Right lobe of liver (tissue), 6 donors: Measurements from ENCODE around the gene CACNB3. TPM values are rescaled to one million over a fixed set of nuclear protein-coding genes. Genes with fewer than 3 reads are reported as not detected.

Experiments used
- ATAC-seq, 4 donors: fragments of 200-7000 bp; cut with Tn5 transposase; one replicate each; pipeline ENCODE4 v1.9.1; 2020; ENCODE audit warnings: mild to moderate bottlenecking in 4 of 4, moderate library complexity in 4 of 4
- DNase-seq, 3 donors: peaks; one replicate each; pipeline ENCODE4 v3.0.0-alpha.2; 2020
- H3K27ac ChIP-seq, 3 donors: fragments of 200-600 bp; one replicate each; pipeline ENCODE4 v1.8.0; 2022
- H3K27me3 ChIP-seq, 2 donors: fragments of 200-600 bp; one replicate each; pipeline ENCODE4 v1.8.0; 2022
- H3K36me3 ChIP-seq, 4 donors: fragments of 200-600 bp; sonication (generic) in 1 of 4; one replicate each; pipeline versions ENCODE4 v1.5.1 to v1.8.0; 2017 to 2022; ENCODE audit warnings: control low read depth in 1 of 4
- H3K4me1 ChIP-seq, 4 donors: fragments of 200-600 bp; sonication (generic) in 1 of 4; one replicate each; pipeline versions ENCODE4 v1.5.1 to v1.8.0; 2017 to 2022; ENCODE audit warnings: control low read depth in 1 of 4
- H3K4me3 ChIP-seq, 3 donors: fragments of 200-600 bp; one replicate each; pipeline ENCODE4 v1.8.0; 2022
- H3K9me3 ChIP-seq, 4 donors: fragments of 200-600 bp; sonication (generic) in 1 of 4; one replicate each; pipeline versions ENCODE4 v1.5.1 to v1.8.0; 2017 to 2022; ENCODE audit warnings: control low read depth in 1 of 4
- CTCF ChIP-seq, 4 donors: fragments of 200-600 bp in 3 of 4; fragments of 450-650 bp in 1 of 4; IDR thresholded peaks; one replicate each; pipeline versions ENCODE4 v1.5.1 to v1.8.0; 2016 to 2022; ENCODE audit warnings: antibody characterized with exemption in 4 of 4, mild to moderate bottlenecking in 2 of 4
- POLR2A ChIP-seq: fragments of 450-650 bp; IDR thresholded peaks from one replicate; pipeline ENCODE4 v1.6.1; 2017; ENCODE audit warnings: antibody characterized with exemption, mild to moderate bottlenecking
- WGBS: methylation state at CpG from one replicate; pipeline ENCODE4 v1.1.6; 2018; ENCODE audit warnings: low coverage, low lambda C conversion rate; ENCODE audit not compliant: insufficient coverage; ENCODE audit errors: missing lambda C conversion rate; 5-methylcytosine and 5-hydroxymethylcytosine counted together
- intact Hi-C, 2 donors: fragments of 100-400 bp; cut with DNase I; formaldehyde crosslinking; loops; one replicate each; pipeline versions ENCODE4 v1.11.2 to v1.14.1; 2022
- total RNA-seq, 6 experiments: library from RNA; depleted of rRNA in 2 of 6; stranded (reverse); fragments of >200 nt in 2 of 6; fragmentation: NEBNext Ultra II Directional in 3 of 6; extraction: Animal tissue kit (Norgen Biotek cat#: 25700) in 3 of 6; gene quantifications; one replicate each; pipeline versions ENCODE4 v1.1.0 to v1.2.4, GENCODE V29; 2016 to 2023
- donor health status: DM: no; HTN: yes; CAD: no.
- donor health status: DM: no; HTN: no; CAD: no.
- donor health status: DM: no; HTN: no; CAD: no.
- donor health status: DM: no; HTN: yes; CAD: no.
- donor health status: DM: no; HTN: yes; CAD: no.

CACNB3 gene
- total RNA-seq, 6 experiments from 2014 or later = 0.62 to 2.1 (median 1.2) TPM

- H3K27me3 ChIP-seq = no peaks in the 10 kb centered on the region
- intact Hi-C loops = no loop called here
- WGBS = no CpG with 5 or more reads among the region's 5 CpGs
- no peaks in the 10 kb centered on the region for H3K9me3 ChIP-seq
- no peak overlapping the region for H3K27ac ChIP-seq
- H3K4me3 ChIP-seq = no peak overlapping the region
- no peaks in the 10 kb centered on the region for H3K4me1 ChIP-seq
- H3K36me3 ChIP-seq = peaks cover 4 to 42% (median 12%) of the 10 kb centered on the region in 4 donors
- DNase-seq = no peak
- no peak for TF ChIP-seq CTCF (IDR thresholded peaks at IDR 0.05)
- ATAC-seq = no peak
Observed at GRCh38 chr12:48773686-48774085, 44.6 kb upstream of the CACNB3 start.

GRCh38 chr12:48774516-48774915 is 43.8 kb upstream of the CACNB3 start:
- no peak for TF ChIP-seq CTCF (IDR thresholded peaks at IDR 0.05)
- TF ChIP-seq POLR2A = no peak
- 100% methylated on average over 1 of the region's 2 CpGs for WGBS
- DNase-seq (no peak), ATAC-seq (no peak)
- Histone ChIP-seq H3K4me3 (no peak overlapping the region), H3K4me1 (no peaks in the 10 kb centered on the region), H3K27me3 (no peaks in the 10 kb centered on the region), H3K27ac (no peak overlapping the region), H3K9me3 (no peaks in the 10 kb centered on the region), H3K36me3 (peaks cover 4 to 42% (median 12%) of the 10 kb centered on the region in 4 donors)
- intact Hi-C loops = no loop called here

GRCh38 chr12:48775299-48775698 is 43.0 kb upstream of the CACNB3 start:
- peaks cover 4 to 42% (median 11%) of the 10 kb centered on the region in 4 donors for H3K36me3 ChIP-seq
- ATAC-seq = no peak
- no peak overlapping the region for H3K4me3 ChIP-seq
- no peaks in the 10 kb centered on the region for H3K4me1 ChIP-seq
- no peaks in the 10 kb centered on the region for H3K27me3 ChIP-seq
- intact Hi-C loops = no loop called here
- H3K27ac ChIP-seq = no peak overlapping the region
- no peak for DNase-seq
- TF ChIP-seq POLR2A = no peak
- no peak for TF ChIP-seq CTCF (IDR thresholded peaks at IDR 0.05)
- H3K9me3 ChIP-seq = no peaks in the 10 kb centered on the region
- no CpG with 5 or more reads among the region's 8 CpGs for WGBS

- Histone ChIP-seq H3K9me3 (no peaks in the 10 kb centered on the region), H3K4me3 (no peak overlapping the region), H3K36me3 (peaks cover 0 to 34% (median 8%) of the 10 kb centered on the region in 4 donors), H3K27me3 (no peaks in the 10 kb centered on the region), H3K27ac (no peak overlapping the region), H3K4me1 (no peaks in the 10 kb centered on the region)
- 100% methylated on average over 3 of the region's 29 CpGs for WGBS
- ATAC-seq (no peak), DNase-seq (no peak)
- intact Hi-C loops = no loop called here
- TF ChIP-seq POLR2A = no peak
Observed at GRCh38 chr12:48775991-48776649, 42.2 kb upstream of the CACNB3 start.

GRCh38 chr12:48776956-48777355 is 41.3 kb upstream of the CACNB3 start:
- no peaks in the 10 kb centered on the region for H3K9me3 ChIP-seq
- DNase-seq = no peak
- H3K27ac ChIP-seq = no peak overlapping the region
- intact Hi-C loops = no loop called here
- H3K36me3 ChIP-seq = peaks cover 0 to 27% (median 3%) of the 10 kb centered on the region in 4 donors
- no peaks in the 10 kb centered on the region for H3K4me1 ChIP-seq
- no CpG with 5 or more reads among the region's 6 CpGs for WGBS
- H3K4me3 ChIP-seq = no peak overlapping the region
- ATAC-seq = no peak
- H3K27me3 ChIP-seq = no peaks in the 10 kb centered on the region
- TF ChIP-seq POLR2A = no peak
- TF ChIP-seq CTCF (IDR thresholded peaks at IDR 0.05) = no peak
